Kidney (tissue), 14 donors: ENCODE results near the gene TTC7B. TPM values are rescaled to one million over a fixed set of nuclear protein-coding genes. Genes with fewer than 3 reads are reported as not detected.
A peak's percentile ranks its signal among the peaks of the same experiment; 100 is the strongest.

Source experiments
- DNase-seq, 5 donors: peaks; one replicate each; pipeline ENCODE4 v3.0.0-alpha.2; 2013 to 2020
- FAIRE-seq: peaks from 2 replicates; lab custom pipeline; 2012; peaks lifted over from hg19 to GRCh38; lab: Jason Lieb, UNC
- H3K27ac ChIP-seq, 2 donors: one replicate each; pipeline ENCODE4 v1.7.0; 2013; ENCODE audit warnings: low read depth in 2 of 2, low read length in 2 of 2, inconsistent platforms in 1 of 2
- H3K27me3 ChIP-seq: one replicate; pipeline ENCODE4 v1.7.1; 2013; ENCODE audit warnings: low read length, inconsistent platforms; ENCODE audit not compliant: control insufficient read depth, insufficient read depth
- H3K36me3 ChIP-seq, 3 donors: one replicate each; pipeline versions ENCODE4 v1.7.0 to v1.7.1; 2013; ENCODE audit warnings: low read length in 3 of 3, control low read depth in 1 of 3, inconsistent platforms in 1 of 3; ENCODE audit not compliant: insufficient read depth in 3 of 3, control insufficient read depth in 2 of 3
- H3K4me1 ChIP-seq, 3 donors: one replicate each; pipeline versions ENCODE4 v1.7.0 to v1.7.1; 2013; ENCODE audit warnings: low read length in 3 of 3, inconsistent platforms in 1 of 3, low read depth in 1 of 3; ENCODE audit not compliant: control insufficient read depth in 2 of 3, insufficient read depth in 2 of 3
- H3K4me3 ChIP-seq, 3 donors: one replicate each; pipeline versions ENCODE4 v1.7.0 to v1.8.1; 2013; ENCODE audit warnings: low read length in 3 of 3, control low read depth in 1 of 3, inconsistent platforms in 1 of 3
- H3K9ac ChIP-seq, 3 donors: one replicate each; pipeline versions ENCODE4 v1.7.0 to v1.7.1; 2013; ENCODE audit warnings: low read length in 3 of 3, control low read depth in 1 of 3, inconsistent platforms in 1 of 3
- H3K9me3 ChIP-seq, 3 donors: one replicate each; pipeline versions ENCODE4 v1.7.0 to v1.7.1; 2013; ENCODE audit warnings: low read length in 3 of 3, control low read depth in 1 of 3, inconsistent platforms in 1 of 3; ENCODE audit not compliant: control insufficient read depth in 2 of 3, insufficient read depth in 1 of 3
- CTCF ChIP-seq: IDR thresholded peaks from 3 replicates; pipeline ENCODE4 v1.5.1; 2012; ENCODE audit warnings: mild to moderate bottlenecking, moderate library complexity, borderline replicate concordance; ENCODE audit not compliant: insufficient read depth; ENCODE audit errors: extremely low read depth
- intact Hi-C: fragments of 100-400 bp; cut with DNase I; formaldehyde crosslinking; loops from one replicate; pipeline ENCODE4 v1.11.1; 2022
- polyA plus RNA-seq: library from polyadenylated mRNA; stranded (reverse); fragments of 350-450 nt; fragmentation: Illumina TruSeq; extraction: RNeasy Lipid Tissue Mini Kit (QIAGEN cat#74804); gene quantifications from one replicate; pipeline ENCODE4 v1.2.3, GENCODE V29; 2014; ENCODE audit warnings: low read depth, low replicate concordance; ENCODE audit not compliant: insufficient read depth
- total RNA-seq: library from RNA; stranded (reverse); fragmentation: NEBNext Ultra II Directional; extraction: Animal tissue kit (Norgen Biotek cat#: 25700); gene quantifications from one replicate; pipeline ENCODE4 v1.2.1, GENCODE V29; 2021
- donor health status: control.
- donor health status: control.
- donor health status: control.
- donor health status: control.
- donor health status: control.
- donor health status: DM: yes; HTN: yes; CAD: no.
- donor health status: Normal renal cell carcinoma (clear cell type).

The TTC7B gene
- total and polyA plus RNA-seq, 2 donors from 2014 or later: 23.4 to 48.3 TPM

DNA sequence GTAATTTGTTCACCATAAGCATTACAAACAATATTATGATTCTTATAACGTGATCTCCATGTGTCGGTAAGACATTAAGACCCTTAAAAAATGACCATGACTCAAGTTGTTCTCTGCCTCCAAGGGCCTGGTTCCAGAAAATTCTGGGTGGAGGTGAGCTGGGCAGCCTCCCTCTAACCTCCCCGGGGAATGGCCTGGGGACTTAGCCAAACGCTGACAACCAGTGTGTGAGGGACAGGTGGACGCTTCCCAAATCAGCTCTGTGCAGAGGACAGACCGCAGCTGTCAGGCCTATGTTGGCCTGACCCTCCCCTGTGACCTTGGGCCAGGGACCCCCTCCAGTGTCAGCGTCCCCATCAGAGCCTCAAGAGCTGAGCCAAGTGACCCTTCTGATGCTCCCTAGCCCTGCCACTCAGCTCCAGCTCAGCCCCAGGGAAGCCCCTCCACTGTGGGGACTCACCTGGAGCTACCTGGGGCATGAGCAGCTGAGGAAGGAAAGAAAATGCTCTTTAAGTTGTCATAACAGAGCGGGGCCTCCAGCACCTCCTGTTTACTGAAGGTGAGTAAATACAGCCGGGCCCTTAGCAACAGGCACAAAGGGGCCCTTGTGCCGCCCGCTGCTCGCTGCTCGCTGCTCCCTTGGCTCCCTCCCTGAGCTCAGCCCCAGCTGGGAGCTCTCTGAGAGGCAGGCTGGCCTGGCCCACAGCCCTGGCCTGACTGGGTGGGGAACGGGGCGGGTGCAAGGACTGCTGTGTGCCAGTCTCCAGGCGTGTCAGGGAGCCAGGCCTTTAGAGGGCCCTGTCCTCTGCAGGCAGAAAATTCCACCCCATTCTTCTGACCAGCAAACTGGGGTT is 302.8 kb downstream of the TTC7B start:
- Histone ChIP-seq H3K9me3 (no peaks in the 10 kb centered on the region), H3K9ac (peak overlapping the region in 1 of 3 donors; percentile 15), H3K36me3 (no peaks in the 10 kb centered on the region), H3K4me3 (no peak overlapping the region), H3K27ac (peak overlapping the region; percentile 65 to 74), H3K27me3 (no peaks in the 10 kb centered on the region), H3K4me1 (peaks cover 0 to 27% (median 18%) of the 10 kb centered on the region in 3 donors)
- no peak for TF ChIP-seq CTCF
- intact Hi-C loops: no loop called here
- FAIRE-seq: no peak
- DNase-seq: peak; percentile 83 to 94 (median 88)

GRCh38 chr14:90512329-90512991 is 303.8 kb downstream of the TTC7B start:
- Histone ChIP-seq H3K27ac (peak overlapping the region; percentile 41 to 65), H3K4me1 (peaks cover 0 to 27% (median 18%) of the 10 kb centered on the region in 3 donors), H3K4me3 (no peak overlapping the region), H3K9me3 (no peaks in the 10 kb centered on the region), H3K36me3 (no peaks in the 10 kb centered on the region), H3K27me3 (no peaks in the 10 kb centered on the region), H3K9ac (peak overlapping the region in 1 of 3 donors; percentile 15)
- DNase-seq (peak in 1 of 5 donors; percentile 55), FAIRE-seq (no peak)
- no peak for TF ChIP-seq CTCF
- intact Hi-C loops: no loop called here

DNA sequence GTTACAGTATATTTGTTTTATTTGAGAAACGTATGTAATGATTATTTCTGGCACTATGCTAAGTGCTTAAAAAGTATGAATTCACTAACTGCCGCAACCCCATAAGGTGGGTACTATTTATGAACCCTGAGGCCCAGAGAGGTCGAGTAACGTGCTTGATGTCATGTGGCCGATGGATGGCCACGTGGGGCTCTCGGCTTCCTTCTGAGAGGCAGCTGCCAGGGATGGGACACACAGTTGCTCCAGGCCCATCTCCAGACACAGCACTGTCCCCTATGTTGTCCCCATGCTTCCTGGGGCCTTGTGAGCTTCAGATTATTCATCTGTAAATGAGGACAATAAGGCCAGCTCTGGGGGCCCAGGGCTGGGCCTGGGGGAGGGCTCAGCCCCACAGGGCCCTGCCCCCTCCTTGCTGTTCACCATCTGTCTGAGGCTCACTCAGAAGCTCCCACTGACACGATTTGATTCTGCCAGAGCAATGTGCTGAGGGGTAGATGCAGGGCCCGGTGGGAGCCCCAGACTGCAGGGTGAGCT is 304.4 kb downstream of the TTC7B start:
- intact Hi-C loops: no loop called here

More for the DNA sequence above, 304.4 kb downstream of the TTC7B start:
- Histone ChIP-seq H3K9me3 (no peaks in the 10 kb centered on the region), H3K9ac (no peak overlapping the region), H3K27ac (no peak overlapping the region), H3K36me3 (no peaks in the 10 kb centered on the region), H3K27me3 (no peaks in the 10 kb centered on the region), H3K4me3 (no peak overlapping the region), H3K4me1 (peaks cover 0 to 27% (median 18%) of the 10 kb centered on the region in 3 donors)
- TF ChIP-seq CTCF: no peak
- DNase-seq: no peak
- no peak for FAIRE-seq
